Osteoblast (primary cell): ENCODE results near the gene CNTN5. TPM values are rescaled to one million over a fixed set of nuclear protein-coding genes. Genes with fewer than 3 reads are reported as not detected.

ENCODE experiments used
- DNase-seq: peaks from one replicate; pipeline ENCODE4 v3.0.0; 2011; ENCODE audit warnings: low spot score, mixed read lengths; ENCODE audit not compliant: insufficient read length; ENCODE audit errors: missing footprints
- H2AFZ ChIP-seq: 2 replicates; pipeline ENCODE4 v1.6.0; 2011; ENCODE audit warnings: mild to moderate bottlenecking, low read length
- H3K27ac ChIP-seq: 2 replicates; pipeline ENCODE4 v1.5.1; 2011; ENCODE audit warnings: mild to moderate bottlenecking, low read depth, low read length, moderate library complexity
- H3K27me3 ChIP-seq: 2 replicates; pipeline ENCODE4 v1.6.0; 2012; ENCODE audit warnings: mild to moderate bottlenecking, control low read depth, inconsistent platforms, low read length, moderate library complexity; ENCODE audit not compliant: insufficient read depth
- H3K36me3 ChIP-seq: 2 replicates; pipeline ENCODE4 v1.5.1; 2011; ENCODE audit warnings: mild to moderate bottlenecking, low read length, control low read depth, moderate library complexity; ENCODE audit not compliant: insufficient read depth
- H3K4me1 ChIP-seq: 2 replicates; pipeline ENCODE4 v1.5.1; 2011; ENCODE audit warnings: mild to moderate bottlenecking, low read length, control low read depth, moderate library complexity; ENCODE audit not compliant: insufficient read depth
- H3K4me2 ChIP-seq: 2 replicates; pipeline ENCODE4 v1.6.0; 2011; ENCODE audit warnings: mild to moderate bottlenecking, low read length; ENCODE audit not compliant: insufficient read depth
- H3K4me3 ChIP-seq: fragments of 200-600 bp; sonication (generic); 3 replicates; pipeline ENCODE4 v1.5.1; 2012; ENCODE audit warnings: mild to moderate bottlenecking, low read length, inconsistent platforms; ENCODE audit not compliant: insufficient read depth
- H3K79me2 ChIP-seq: 2 replicates; pipeline ENCODE4 v1.6.0; 2012; ENCODE audit warnings: mild to moderate bottlenecking, low read length, control low read depth, inconsistent platforms; ENCODE audit not compliant: insufficient read depth
- H3K9me3 ChIP-seq: 2 replicates; pipeline ENCODE4 v1.5.1; 2011; ENCODE audit warnings: low read depth, low read length, control low read depth
- H4K20me1 ChIP-seq: 2 replicates; pipeline ENCODE4 v1.6.0; 2012; ENCODE audit warnings: mild to moderate bottlenecking, low read length, control low read depth; ENCODE audit not compliant: insufficient read depth
- CTCF ChIP-seq: IDR thresholded peaks from 2 replicates; pipeline ENCODE4 v1.5.1; 2011; ENCODE audit warnings: mild to moderate bottlenecking, low read depth, low read length, moderate library complexity; ENCODE audit errors: extremely low read depth
- total RNA-seq: library from RNA; depleted of rRNA; stranded (reverse); fragments of >200 nt; gene quantifications from 2 replicates; pipeline ENCODE4 v1.2.3, GENCODE V29; 2012

Gene CNTN5
- total RNA-seq, 1 donor = not detected

- Histone ChIP-seq H3K36me3 (no peaks in the 10 kb centered on the region), H3K27me3 (no peaks in the 10 kb centered on the region), H3K79me2 (no peaks in the 10 kb centered on the region), H3K4me1 (no peaks in the 10 kb centered on the region), H3K4me3 (no peak overlapping the region), H3K9me3 (no peaks in the 10 kb centered on the region), H3K4me2 (no peak overlapping the region), H3K27ac (no peak overlapping the region), H4K20me1 (no peaks in the 10 kb centered on the region), H2AFZ (no peak overlapping the region)
- TF ChIP-seq CTCF = no peak
- DNase-seq = no peak
Observed at GRCh38 chr11:99351624-99352023, 330.9 kb downstream of the CNTN5 start.

- no peaks in the 10 kb centered on the region for H4K20me1 ChIP-seq
- DNase-seq = no peak
- H3K79me2 ChIP-seq = no peaks in the 10 kb centered on the region
- H3K27me3 ChIP-seq = no peaks in the 10 kb centered on the region
- no peaks in the 10 kb centered on the region for H3K9me3 ChIP-seq
- H3K27ac ChIP-seq = no peak overlapping the region
- H3K4me1 ChIP-seq = no peaks in the 10 kb centered on the region
- no peaks in the 10 kb centered on the region for H3K36me3 ChIP-seq
- H2AFZ ChIP-seq = no peak overlapping the region
- TF ChIP-seq CTCF = no peak
- H3K4me3 ChIP-seq = no peak overlapping the region
- H3K4me2 ChIP-seq = no peak overlapping the region
Observed at GRCh38 chr11:99352642-99353041, 331.9 kb downstream of the CNTN5 start.

- no peak overlapping the region for H3K4me3 ChIP-seq
- H3K4me1 ChIP-seq = no peaks in the 10 kb centered on the region
- H3K79me2 ChIP-seq = no peaks in the 10 kb centered on the region
- no peaks in the 10 kb centered on the region for H4K20me1 ChIP-seq
- no peak overlapping the region for H2AFZ ChIP-seq
- no peak for DNase-seq
- TF ChIP-seq CTCF = no peak
- H3K27me3 ChIP-seq = no peaks in the 10 kb centered on the region
- H3K9me3 ChIP-seq = no peaks in the 10 kb centered on the region
- H3K27ac ChIP-seq = no peak overlapping the region
- H3K36me3 ChIP-seq = no peaks in the 10 kb centered on the region
- H3K4me2 ChIP-seq = no peak overlapping the region
Observed at GRCh38 chr11:99366546-99366945, 345.8 kb downstream of the CNTN5 start.

- H3K4me2 ChIP-seq = no peak overlapping the region
Observed at GRCh38 chr11:99368583-99368982, 347.8 kb downstream of the CNTN5 start.

More at GRCh38 chr11:99368583-99368982, 347.8 kb downstream of the CNTN5 start:
- Histone ChIP-seq H3K36me3 (no peaks in the 10 kb centered on the region), H3K79me2 (no peaks in the 10 kb centered on the region), H3K4me3 (no peak overlapping the region), H2AFZ (no peak overlapping the region), H3K9me3 (no peaks in the 10 kb centered on the region), H3K27me3 (no peaks in the 10 kb centered on the region), H4K20me1 (no peaks in the 10 kb centered on the region), H3K27ac (no peak overlapping the region), H3K4me1 (no peaks in the 10 kb centered on the region)
- no peak for TF ChIP-seq CTCF
- DNase-seq = no peak
